GM21723 (cell line): ENCODE results near the gene FILIP1.

Experiments used
- ATAC-seq: cut with Tn5 transposase; IDR thresholded peaks from one replicate; pipeline ENCODE4 v1.9.1; 2021; ENCODE audit warnings: mild to moderate bottlenecking, moderate library complexity; ENCODE audit not compliant: unreplicated experiment

Gene FILIP1, protein sequence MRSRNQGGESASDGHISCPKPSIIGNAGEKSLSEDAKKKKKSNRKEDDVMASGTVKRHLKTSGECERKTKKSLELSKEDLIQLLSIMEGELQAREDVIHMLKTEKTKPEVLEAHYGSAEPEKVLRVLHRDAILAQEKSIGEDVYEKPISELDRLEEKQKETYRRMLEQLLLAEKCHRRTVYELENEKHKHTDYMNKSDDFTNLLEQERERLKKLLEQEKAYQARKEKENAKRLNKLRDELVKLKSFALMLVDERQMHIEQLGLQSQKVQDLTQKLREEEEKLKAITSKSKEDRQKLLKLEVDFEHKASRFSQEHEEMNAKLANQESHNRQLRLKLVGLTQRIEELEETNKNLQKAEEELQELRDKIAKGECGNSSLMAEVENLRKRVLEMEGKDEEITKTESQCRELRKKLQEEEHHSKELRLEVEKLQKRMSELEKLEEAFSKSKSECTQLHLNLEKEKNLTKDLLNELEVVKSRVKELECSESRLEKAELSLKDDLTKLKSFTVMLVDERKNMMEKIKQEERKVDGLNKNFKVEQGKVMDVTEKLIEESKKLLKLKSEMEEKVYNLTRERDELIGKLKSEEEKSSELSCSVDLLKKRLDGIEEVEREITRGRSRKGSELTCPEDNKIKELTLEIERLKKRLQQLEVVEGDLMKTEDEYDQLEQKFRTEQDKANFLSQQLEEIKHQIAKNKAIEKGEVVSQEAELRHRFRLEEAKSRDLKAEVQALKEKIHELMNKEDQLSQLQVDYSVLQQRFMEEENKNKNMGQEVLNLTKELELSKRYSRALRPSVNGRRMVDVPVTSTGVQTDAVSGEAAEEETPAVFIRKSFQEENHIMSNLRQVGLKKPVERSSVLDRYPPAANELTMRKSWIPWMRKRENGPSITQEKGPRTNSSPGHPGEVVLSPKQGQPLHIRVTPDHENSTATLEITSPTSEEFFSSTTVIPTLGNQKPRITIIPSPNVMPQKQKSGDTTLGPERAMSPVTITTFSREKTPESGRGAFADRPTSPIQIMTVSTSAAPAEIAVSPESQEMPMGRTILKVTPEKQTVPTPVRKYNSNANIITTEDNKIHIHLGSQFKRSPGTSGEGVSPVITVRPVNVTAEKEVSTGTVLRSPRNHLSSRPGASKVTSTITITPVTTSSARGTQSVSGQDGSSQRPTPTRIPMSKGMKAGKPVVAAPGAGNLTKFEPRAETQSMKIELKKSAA (N-terminal part only)

DNA sequence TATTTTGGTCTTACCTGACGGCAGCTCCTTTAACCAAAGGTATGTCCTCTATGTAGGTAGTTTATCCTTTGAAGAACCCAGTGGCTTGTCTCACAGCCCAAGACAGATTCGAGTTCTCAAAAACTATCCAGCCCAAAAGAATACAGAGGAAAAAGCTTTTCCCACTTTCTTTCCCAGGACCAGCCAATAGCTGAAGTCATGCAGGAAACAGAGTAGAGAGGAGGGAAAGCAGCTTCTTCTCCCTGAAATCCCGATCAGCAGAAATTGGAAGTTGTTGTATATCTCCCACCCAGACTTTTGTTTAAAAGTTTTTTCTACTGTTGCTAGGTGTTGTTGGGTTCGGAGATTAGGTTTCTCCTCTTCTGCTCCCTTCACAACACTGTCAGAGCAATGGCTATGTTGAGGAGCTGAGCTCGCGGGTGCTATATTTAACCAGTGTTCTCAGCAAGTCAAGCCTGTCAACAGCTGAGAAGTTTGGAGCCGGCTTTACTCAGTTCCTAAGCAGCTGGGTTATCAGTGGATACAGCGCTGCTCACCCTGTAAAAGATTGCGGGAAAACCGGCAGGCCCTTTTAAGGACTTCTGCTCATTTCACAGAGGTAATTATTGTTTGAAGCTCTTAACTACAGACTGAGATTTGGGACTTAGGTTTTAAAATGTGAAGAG is at the start of gene FILIP1:
FILIP1 (minus strand) TSS at position 401 of the 665 bp plus-strand sequence. CDS start 78,828 bp downstream, outside the sequence.
- no peak for ATAC-seq

DNA sequence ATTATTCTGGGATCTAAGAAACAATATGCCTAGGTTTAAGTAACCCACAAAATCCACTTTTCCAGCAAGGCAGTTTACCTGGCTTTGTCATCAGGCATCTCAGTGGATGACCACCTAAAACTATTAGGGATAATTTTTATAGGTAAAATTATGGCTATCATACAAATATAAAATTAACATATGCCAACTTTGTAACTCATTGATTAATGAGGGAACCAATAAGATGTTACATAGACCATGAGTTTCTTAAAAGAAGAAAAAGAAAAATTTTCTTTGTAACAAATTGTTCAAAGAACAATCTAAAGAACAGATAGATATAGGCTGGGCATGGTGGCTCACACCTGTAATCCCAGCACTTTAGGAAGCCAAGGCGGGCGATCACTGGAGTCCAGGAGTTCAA is 49.7 kb upstream of the FILIP1 start:
- no peak for ATAC-seq

DNA sequence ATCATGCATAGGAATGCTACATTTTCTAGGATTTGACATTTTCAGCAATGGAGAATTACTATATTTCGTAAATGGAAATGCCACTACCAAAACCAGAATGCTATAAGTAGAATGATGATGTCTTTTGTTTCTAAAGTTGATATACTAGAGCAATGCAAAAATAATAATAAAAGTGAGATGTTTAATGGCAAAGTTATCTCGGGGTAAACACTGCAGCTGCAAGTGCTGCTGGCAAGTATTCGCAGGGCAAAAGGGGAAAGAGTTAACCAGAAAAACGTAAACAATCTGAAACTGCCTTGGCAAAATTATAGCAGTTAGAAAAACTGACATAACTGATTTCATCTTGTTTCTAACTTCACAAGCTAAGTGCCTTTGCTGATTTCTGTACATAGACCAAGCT is 45.5 kb upstream of the FILIP1 start:
- ATAC-seq: no peak

DNA sequence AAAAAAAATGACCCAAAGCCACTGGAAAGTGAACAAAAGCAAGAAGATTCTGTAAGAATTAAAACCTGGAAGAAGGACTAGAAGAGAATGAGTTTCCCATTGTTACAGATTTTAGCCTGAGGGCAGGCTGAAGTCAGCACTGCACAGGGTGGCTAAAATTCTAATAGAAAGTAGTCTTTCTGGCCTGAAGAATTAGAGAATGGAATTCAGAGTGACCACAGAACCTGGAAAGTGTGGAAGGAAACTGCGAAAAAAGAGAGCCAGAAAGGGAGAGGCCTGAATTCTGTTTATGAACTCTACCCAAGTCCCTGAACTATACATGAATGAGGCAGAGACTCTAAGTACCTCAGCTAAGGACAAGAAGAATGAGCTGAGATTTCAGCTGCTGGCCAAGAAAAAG is 38.9 kb upstream of the FILIP1 start:
- ATAC-seq: no peak

DNA sequence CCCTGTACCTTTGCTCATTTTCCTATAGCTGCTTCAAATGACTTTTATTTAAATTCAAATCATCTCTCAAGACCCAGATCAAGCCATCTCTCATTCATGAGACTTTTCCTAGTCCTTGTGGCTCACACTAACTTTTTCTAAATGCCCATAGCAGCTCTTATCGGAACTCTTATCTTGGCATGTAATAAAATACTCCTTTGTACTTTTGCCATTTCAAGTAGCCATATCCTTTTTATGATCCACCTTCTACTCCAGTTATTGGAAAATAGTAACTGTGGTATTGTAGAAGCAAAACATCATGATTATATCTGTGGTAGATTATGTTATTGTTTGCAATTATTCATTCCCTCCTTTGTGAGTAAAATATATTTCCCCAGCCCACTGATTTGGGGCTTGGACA is 37.6 kb upstream of the FILIP1 start:
- ATAC-seq: no peak

DNA sequence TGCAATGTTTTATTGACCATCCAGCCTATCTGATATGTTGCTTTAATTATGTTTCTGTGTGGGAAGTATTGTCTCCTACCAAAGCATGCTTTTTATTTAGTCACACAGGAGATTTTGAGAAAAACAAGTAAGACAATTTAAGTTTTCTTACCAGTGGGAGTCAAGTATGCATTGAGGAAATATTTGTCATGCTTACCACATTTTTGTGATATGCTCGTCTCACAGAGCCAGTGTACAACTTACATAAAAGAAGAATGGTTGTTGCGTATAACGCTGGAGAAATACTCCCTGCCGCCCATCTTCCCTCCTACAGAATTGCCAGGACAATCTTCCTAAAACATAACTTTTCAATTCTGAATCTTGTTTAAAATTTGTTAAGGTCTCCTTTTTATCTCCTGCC is 37.1 kb upstream of the FILIP1 start:
- ATAC-seq: no peak

DNA sequence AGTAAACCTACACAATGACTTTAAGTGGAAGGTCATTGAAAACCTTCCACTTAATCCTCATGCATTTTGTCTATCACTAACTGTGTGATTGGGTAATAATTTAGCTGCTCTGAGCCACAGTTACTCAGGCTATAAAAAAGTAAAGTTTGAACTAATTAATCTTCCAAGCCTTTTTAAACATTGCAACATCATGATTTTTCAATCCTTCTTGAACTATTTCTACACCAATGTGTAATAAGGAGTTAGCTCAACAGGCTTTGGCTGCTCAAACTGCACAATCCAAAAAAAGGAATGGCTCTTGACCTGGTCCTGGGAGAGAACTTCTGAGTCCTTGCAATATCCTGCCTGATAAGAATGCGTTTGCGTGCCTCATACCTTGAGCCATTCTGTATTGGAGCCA is 34.8 kb upstream of the FILIP1 start:
- ATAC-seq: no peak

DNA sequence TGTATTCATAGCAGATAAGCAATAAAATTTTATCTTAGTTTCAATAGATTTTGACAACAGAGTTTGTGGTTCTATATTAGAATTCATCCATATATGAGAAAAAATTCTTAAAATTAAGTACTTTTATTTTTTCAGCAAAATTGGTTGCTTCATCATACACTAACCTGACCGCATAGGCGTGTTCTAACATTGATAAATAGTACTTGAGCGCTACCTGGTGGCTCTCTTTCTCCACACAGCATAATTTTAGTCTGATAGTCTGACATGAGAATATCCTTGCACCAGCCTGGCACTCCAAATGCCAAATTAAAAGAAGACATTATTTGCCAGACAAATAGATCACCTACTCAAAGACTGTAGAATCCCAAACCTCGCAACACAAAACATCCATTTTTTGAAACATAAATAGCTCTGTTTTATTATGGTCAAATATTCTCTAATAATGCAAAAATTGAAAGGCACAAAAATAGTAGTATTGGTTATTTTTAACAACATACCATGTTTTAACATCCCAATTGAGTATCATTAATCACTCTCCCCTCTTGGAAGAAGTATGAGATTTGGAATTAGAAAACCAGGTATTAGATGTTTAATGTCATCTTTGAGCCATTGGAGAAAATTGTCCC is 33.0 kb upstream of the FILIP1 start:
- peak; percentile 90 for ATAC-seq

DNA sequence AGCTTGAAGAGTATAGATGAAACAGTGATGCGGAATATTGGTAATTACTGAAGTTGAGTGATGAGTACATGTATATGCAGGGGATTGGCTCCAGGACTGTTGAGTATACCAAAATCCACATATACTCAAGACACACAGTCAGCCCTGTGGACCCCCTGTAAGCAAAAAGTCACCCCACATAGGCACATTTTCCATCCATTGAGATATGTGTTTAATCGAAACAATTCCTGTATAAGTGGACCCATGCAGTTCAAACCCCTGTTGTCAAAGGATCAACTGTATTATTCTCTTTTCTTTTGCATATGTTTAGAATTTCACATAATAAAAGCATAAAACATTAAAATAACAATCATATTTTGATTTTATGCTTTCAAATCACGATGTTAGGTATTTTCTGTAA is 32.1 kb upstream of the FILIP1 start:
- no peak for ATAC-seq

DNA sequence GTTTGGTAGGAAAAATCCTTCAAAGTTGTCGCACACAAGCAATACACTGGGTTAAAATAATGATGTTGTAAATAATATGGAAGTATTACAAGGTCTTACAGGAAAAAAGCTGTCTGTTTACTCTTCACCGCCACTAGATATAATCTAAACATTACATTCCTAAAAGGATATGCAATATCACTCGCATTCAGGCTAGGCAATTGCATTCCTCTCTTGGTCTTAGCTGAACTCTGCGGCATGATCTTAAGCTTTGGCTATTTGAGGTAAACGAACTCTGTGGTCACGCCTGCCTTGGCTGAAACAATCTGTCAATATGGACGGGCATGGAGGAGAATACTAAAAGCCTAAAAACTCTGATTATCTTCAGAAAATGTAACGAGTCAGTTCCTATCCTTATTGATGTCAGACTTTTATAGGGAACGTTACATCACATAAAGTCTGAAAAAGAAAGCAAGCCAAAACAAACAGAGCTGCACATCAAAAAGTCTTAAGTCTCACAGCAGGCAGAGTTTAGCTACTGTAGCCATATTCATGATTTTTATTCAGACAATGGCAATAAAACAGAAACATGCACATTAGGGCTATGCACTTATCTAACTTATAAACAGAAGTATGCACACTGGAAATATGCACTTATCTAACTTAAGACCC is 30.8 kb upstream of the FILIP1 start:
- no peak for ATAC-seq

DNA sequence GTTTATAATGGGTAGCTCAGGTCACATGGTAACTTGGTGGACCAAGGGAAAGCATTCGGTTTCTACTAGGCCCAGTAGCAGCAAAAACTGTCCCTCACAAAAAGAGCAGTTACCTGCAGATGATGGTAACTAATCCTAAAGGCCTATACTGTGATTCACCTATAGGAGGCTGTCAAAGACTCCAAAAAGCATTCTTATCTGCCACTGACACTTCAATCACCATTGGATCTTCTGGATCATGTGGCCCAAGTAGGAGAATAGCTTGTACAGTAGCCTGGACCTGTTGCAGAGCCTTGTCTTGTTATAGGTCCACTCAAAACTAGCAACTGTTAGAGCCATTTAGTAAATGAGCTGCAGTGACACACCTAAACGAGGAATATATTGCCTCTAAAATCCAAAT is 23.2 kb upstream of the FILIP1 start:
- ATAC-seq: no peak

DNA sequence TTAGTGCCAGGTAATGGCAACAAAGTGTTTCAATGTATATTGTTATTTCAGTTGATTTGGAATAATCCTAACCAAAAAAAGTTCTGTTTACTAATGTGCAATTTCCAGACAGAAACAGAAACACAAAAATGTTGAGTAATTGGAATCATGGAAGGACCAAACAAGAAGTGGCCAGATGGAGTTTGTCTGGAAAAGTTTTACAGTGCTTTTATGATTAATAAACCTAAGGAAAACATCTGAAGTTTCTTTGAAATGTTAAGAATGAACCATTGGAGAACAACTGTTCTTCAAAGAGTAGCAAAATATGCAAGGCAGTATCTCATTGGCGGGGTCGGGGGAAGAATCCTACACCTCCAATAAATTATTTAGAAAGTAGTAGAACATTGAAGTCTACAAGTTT is 19.0 kb upstream of the FILIP1 start:
- ATAC-seq: no peak

DNA sequence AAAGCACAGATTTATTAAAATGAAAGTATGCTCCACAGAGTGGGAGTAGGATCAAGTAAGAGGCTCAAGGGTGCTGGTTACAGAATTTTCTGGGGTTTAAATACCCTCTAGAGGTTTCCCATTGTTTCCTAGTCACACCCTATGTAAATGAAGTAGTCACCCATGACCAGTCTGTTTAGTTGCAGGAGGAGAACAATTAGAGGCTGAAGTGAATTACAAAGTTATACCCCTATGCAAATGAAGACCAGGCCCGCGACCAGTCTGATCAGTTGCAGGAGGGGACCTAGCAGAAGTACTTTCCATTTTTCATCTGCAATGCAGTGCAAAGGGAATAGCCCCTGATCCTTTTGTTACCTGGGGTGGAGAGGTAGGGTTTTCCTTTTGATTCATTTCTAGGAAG is 11.8 kb upstream of the FILIP1 start:
- ATAC-seq: no peak

DNA sequence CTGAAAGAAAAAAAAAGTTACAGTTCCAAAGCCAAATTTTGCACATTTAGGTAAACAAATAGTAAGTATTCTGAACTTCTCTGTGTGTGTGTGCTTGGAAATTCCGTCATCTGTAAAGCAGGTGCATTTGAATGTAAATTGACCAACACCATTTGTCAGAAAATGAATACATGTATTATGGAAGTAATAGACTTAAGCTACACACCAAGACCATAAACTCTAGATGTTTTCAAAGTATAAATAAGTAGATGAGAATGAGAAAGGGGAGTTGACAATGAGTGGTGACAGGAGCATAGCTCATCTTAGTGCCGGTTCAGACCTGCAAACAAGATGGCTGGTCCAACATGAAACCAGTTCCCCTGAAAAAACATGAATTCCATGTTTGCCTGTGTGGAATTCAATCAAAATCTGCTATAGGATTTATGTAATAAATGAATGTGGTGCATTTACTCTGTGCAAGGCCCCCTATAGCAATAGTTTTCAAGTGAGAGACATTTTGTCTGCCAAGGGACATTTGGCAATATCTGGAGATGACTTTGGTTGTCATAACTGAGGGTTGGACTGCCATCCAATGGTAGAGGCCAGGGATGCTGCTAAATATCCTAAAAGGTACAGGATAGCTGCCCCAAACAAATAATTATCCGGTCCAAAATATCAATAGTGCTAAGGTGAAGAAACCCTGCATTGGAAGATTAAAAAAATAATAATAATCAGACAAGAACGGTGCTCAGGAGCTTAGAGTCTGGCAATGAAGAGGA is 11.0 kb upstream of the FILIP1 start:
- ATAC-seq: no peak

DNA sequence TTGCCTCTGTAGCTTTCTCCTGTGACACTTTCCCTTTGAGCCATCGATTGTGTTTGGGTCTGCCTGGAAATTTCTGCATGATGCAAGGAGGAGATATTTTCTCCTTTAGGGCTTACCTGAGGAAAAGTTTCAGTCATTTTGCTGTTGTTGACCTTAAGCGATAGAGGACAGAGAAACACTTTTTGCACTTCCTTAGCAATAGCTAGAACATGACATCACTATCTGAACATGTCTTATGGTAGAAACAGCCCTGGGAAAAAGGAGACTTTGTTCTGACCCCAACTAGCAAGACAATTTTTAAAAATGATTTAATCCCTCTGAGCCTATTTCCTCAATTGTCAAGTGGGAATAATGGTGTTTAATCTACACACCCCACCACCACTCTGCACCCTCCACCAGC is 9.7 kb upstream of the FILIP1 start:
- ATAC-seq: no peak

DNA sequence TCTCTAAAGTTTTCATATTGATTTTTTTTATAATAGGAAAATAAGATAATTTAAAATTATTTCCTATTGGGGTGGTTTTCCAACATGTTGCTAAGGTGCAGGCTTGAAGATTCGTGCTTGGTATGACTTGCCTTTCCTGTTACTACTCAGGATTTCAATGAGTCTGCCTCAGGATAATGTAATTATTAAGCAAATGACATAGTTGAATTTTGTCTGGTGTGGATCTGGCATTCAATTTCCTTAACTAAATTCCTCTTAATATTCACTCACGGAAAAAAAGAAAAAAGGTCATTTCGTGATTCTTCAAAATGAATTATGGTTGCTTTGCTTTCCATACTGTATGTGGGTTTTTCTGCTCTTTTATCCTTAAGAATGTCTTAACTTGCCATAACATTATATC is 9.3 kb upstream of the FILIP1 start:
- no peak for ATAC-seq

DNA sequence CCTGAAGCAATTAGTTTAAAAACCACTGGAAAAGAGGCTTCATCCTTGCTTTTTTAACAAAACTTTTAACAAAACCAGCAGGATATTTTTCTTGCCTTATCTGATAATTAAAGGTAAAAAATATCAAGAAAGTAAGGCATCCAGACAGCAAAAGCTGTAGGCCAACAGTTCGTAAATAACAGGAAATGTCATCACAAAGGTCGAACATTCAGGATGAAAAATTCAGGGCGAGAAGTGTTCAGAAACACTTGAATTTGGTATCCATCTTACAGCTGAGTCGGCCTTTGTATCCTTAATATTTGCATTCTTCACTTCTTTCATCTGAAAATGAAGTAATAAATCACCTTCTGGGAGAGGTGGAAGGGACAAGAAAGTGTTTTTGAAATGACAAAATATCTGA is 8.2 kb upstream of the FILIP1 start:
- ATAC-seq: no peak

DNA sequence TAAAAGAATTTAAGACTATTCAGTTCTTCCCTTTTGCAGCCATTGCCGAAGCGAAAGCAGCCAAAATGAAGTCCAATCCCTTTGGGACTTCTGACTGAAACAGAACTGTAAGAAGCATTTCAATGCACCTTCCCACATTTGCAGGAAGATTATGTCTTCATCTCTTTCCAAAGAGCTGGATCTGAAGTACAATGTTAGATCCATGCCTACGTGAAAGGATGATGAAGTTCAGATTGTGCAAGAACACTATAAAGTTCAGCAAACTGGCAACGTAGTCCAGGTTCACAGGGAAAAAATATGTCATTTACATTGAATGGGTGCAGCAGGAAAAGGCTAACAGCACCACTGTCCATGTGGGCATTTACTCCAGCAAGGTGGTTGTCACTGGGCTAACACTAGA is 6.0 kb upstream of the FILIP1 start:
- no peak for ATAC-seq

DNA sequence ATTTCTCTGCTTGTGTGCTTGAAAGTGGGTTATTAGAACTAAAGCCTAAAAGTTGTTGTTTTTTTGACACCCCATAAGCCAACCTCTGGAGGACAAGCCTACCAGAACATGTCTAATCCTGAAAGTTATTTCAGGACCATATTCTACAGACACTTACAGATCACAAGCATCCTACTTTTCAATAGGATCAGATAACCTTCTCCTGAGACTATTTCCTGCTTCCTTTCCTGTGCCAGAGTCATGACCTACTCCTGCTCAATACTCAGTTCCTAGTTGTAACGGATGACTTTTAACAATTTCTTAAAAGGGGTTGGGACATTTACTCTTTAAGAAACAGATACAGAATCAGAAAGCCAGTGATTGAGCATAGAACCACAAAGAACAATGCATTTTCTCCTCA is 5.3 kb upstream of the FILIP1 start:
- ATAC-seq: no peak
